HL-60/S4 (cell line): ENCODE results near the gene RPS15A.
"Not testable (repeated sequence)": the region's sequence is repeated elsewhere in the genome, so short reads cannot be mapped to it uniquely, and the experiment has no call there.

ENCODE experiments used
- in situ Hi-C: fragments of 300-500 bp; cut with MboI; formaldehyde crosslinking; loops from 2 replicates; pipeline ENCODE4 v1.14.3; 2022; ENCODE audit warnings: low sequenced_read_pairs

RPS15A gene

DNA sequence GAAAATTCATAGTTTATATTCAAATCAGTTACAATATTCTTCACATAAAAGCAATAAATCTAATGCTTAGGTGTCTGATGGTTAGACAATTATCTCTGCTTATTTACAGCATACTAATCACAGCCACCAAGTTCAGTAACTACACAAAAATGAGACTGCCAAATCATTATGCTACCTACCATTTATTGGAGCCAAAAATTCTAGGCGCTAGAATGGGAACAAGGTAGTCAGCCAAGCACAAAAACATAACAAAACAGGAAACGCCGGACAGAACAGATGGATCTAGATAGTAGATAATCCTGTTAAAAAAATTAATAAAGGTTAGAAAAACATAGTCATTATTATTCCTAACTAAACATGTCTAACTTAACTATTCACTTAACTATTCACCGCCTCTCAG, 7.6 kb upstream of the RPS15A start:
- in situ Hi-C loops, result no loop called here

DNA sequence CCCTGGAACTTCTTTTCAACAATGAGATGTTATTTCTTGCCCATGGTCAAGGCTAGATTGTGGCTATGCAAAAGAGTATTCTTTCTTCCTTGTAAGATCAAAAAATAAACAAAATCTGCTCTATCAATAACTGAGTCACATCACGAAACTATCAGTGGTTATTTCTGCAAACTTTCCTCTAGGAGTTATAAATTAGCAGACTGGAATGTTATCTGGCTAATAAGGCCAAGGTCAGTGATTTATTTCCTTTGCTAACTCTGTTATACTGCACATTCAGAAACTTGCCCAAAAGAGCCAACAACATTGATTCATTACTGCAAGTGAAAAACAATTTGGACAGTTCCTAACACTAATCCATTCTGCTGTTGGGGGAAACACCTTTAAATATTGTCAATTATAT, 6.2 kb upstream of the RPS15A start:
- in situ Hi-C loops, result no loop called here

DNA sequence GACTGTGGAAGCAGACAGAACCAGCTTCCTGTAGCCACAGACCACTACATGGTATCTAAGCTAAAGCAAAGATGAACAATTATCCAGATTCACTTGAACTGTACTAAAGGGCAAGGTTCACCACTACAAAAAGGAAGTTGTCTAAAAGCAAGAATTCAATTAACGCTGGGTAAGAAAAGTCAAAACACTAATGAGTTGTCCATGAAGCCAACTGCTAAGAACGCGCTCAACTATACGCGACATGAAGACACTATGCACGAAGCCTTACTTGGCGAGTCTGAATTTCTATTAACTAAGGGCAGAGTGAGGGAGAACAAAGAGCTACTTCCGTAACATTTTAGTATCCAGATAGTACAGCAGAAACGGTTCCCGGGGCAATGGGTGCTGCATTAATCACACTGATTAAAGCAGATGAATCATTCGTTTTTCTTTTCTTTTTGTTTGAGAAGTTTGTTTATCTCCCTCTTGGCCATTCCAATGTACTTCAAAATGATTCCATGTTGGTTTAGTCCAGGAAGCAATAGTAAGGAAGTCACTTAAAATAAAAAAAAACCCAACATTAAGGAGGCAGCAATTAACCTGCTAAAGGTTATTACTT, 2.8 kb upstream of the RPS15A start:
- in situ Hi-C loops, result no loop called here

DNA sequence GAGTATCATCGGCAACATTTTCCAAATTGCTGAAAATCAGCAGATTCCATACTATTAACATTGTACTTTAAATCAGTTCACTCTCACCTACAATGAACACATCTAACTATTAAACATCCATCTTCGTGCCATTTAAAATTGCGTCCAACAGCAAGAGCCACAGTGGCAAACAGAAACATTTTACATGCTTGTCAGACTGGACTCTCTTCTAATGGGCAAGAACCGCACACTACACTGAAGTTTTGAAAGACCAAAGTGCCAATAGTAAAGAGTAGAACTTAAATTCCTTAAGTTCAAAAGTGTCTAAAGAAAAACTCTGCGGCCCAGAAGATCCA, 652 bp downstream of the RPS15A start:
- in situ Hi-C loops, result no loop called here

DNA sequence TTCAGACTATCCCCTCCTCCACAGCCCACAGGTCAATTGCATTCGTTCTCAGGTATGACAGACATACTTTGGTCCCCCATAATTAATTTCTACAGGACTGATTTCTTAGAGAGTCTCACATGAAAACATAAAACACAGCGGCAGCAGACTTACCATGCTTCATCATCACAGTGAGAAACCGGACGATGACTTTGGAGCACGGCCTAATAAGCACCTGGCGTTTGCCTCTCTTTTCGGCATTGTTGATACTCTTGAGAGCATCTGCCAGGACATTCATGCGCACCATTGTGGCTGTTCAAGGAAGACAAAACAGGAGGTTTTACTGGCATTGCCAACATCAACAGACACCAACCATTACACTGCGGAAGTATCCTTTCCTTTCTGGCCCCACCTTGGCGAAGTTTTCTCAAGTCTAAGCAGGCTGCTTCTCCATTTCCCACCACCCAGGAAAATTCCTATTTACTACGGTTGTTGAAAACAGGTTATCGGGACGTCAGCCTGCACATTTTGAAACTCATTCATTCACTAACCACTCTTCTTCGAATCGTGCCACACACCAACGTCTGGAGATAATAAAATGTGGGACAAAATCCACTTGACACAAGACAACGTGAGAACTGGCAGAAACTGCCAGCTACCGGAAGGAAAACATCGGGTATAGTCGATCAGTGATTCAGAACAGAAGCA, 1.2 kb downstream of the RPS15A start:
- in situ Hi-C loops, result no loop called here

DNA sequence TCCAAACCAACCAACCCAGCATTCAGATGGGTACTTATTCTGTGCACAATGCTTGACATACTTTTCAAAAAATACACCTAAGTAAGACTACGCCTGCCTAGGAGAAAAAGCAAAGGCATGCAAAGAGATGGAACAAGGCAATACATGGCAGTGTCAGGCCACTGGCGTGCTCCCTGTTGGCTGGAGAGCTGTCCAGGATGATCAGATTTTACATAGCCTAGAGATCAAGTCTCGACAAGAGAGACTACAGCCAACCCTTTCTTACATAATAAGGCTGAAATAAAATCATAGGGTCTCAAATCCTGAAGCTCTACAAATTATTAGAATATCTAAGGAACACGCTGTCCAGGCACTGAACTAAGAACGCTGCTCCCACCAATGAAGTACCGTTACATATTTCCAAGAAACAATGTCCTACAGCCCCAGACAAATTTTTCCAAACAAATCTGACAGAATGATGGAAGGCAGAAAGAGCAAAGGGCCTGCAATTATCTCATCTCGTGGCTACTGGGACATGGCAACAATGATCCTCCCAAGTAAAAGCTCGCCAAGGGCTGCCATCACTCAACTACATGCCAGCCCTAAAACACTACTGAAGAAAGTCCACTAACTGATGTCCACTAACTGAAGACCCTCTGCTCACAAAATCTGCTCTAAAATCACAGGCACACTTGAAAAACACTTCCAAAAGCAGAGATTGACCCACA, 5.1 kb downstream of the RPS15A start:
- in situ Hi-C loops, result no loop called here

DNA sequence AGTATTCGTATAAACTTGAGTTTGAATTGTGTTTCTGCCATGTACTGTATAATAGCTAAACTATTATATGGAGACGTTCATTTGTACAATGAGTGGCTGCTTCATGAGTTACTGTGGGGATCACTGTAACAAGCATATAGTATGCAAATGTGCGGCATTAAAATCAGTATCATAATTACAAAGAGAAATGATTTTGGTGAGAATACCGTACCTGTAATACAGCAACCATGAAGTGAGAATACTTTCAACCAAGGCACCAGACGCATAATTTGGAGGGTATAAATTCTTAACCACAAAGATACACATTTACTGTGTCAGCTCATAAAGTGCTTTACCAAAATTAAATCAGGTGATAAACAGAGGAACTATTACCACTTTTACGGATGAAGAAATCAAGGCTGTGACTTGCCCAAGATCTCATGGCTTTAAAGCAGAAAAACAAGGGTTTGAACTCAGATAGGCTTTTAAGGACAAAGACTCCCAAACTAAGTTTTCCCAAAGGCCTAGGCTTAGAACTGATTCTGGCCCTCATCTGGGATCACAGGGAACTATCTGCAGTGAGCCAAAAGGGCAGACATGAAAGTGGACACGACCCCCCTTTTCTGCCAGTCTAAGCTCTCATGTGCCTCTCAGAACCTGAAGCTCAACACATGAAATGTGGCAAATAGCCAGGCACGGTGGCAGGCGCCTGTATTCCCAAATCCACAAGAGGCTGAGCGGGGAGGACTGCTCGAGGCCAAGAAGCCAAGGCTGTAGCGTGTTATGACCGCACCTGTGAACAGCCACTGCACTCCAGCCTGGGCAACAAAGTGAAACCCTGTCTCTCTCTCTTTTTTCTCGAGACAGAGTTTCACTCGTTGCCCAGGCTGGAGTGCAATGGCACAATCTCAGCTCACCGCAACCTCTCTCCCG, 6.4 kb downstream of the RPS15A start:
- in situ Hi-C loops, result no loop called here

DNA sequence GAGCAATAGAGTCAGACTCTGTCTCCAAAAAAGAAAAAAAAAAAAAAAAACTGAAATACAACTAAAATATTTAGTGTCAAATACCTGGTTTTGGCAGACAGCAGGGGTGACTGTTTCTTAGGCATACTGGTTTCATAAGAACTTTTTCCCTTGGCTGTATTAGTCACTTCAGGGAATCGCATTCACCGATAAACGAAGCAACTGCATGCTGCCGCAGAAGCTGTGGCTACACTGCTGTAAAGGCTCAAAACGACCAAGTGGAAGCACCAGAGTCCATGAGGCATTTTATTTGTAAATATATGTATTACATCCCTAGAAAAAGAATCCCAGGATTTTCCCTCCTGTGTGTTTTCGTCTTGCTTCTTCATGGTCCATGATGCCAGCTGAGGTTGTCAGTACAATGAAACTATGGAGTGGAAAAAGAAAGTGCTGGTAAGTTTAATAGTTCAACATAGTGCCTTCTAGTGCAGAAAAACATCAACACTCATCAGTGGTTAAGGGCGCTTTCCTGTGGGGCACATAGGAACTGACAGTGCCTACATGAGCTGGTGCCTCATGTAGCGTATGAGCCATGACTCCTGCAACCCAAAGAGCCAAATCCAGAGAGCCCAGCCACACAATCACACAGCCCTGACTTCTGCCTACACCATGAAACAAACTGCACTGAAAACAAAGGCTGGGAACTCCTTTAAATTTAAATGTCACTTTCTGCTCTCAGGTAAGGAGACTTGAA, 7.3 kb downstream of the RPS15A start:
- in situ Hi-C loops, result no loop called here

DNA sequence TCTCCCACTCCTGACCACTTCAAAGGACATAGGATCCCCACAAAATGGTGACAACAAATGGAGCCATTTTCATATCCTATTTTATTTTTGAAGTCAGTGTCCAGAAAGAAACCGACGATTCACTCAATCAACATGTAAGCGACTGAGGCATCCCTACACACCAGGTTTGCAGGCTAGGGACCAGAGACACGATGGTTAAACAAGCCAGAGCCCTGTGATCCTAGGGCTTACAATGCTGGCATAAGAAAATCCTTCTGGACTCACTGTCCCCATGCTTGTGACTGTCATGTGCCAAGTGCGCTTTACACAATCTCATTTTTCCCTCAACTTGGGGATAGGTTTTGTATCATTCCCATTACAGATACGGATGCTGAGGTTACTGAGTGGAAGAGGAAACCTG, 8.9 kb downstream of the RPS15A start:
- in situ Hi-C loops, result not testable (repeated sequence)

DNA sequence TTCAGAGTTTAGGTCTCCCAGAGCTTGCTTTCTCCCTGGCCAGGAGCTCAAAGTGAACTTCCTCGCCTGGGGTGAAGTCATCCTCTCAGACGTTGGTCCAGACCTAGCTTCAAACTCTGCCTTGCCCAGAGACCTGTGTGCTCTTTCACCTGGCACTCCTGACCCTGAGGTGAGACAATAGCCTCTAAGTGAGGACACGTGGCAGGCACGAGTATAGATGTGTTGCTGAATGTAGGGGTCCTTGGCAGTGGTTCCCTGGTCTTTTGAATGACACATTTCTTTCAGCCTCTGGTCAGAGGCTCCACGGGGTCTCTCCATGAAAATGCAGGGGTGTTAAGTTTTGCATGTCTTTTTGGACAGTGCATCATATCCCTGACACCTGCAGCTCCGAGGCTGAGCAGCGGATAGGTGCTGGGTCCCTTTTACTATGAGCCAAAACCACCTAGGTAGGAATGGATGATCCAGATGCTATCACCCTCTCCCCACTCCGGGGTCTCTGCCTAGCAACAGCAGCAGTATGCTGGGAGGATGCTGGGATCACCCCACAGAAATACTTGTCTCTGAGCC, 9.6 kb downstream of the RPS15A start:
- in situ Hi-C loops, result not testable (repeated sequence)

DNA sequence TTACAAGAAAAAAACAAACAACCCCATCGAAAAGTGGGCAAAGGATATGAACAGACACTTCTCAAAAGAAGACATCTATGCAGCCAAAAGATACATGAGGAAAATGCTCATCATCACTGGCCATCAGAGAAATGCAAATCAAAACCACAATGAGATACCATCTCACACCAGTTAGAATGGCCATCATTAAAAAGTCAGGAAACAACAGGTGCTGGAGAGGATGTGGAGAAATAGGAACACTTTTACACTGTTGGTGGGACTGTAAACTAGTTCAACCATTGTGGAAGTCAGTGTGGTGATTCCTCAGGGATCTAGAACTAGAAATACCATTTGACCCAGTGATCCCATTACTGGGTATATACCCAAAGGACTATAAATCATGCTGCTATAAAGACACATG, 12.5 kb downstream of the RPS15A start:
- in situ Hi-C loops, result not testable (repeated sequence)

DNA sequence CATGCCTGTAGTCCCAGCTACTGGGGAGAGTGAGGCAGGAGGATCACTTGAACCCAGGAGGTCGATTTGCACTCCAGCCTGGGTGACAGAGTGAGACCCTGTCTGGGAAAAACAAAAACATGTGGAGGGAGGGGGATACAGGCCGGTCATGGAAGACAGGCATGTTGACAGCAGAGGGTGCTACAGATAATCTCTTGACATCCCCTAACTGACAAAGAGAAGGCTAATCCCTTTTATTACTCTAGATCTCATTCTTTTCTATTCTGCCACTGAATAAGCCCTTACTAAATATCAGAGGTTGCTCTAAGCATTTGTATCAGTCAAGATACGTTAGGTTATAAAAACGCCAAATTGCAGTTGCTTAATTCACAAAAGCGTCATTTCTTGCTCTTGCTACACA, 13.8 kb downstream of the RPS15A start:
- in situ Hi-C loops, result not testable (repeated sequence)

DNA sequence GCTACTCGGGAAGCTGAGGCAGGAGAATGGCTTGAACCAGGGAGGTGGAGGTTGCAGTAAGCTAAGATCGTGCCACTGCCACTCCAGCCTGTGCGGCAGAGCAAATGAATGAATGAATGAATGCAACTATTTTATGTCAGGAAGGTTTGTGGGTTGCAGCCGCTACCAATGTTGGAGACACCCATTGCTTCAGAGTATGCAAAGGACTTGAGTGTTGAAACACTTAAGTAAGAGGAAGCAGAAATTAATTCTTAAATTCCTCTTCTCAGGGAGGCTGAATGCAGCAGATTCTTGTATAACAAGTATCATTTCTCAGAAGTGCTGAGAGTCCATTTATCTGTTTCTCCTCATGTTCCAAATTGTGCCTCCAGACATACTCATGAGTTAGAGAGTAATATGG, 15.5 kb downstream of the RPS15A start:
- in situ Hi-C loops, result not testable (repeated sequence)

DNA sequence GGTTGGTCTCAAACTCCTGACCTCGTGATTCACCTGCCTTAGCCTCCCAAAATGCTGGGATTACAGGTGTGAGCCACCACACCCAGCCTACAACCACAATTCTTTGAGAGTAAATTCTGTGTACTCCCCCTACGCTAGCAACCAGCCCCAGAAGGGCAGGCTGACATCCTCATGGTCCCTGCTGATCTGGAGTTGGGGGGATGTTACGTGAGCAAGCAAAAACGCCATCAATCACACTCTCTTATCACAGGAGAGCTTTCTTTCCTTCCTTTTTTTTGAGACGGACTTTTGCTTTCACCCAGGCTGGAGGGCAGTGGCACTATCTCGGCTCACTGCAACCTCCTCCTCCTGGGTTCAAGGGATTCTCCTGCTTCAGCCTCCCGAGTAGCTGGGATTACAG, 18.0 kb downstream of the RPS15A start:
- in situ Hi-C loops, result not testable (repeated sequence)

DNA sequence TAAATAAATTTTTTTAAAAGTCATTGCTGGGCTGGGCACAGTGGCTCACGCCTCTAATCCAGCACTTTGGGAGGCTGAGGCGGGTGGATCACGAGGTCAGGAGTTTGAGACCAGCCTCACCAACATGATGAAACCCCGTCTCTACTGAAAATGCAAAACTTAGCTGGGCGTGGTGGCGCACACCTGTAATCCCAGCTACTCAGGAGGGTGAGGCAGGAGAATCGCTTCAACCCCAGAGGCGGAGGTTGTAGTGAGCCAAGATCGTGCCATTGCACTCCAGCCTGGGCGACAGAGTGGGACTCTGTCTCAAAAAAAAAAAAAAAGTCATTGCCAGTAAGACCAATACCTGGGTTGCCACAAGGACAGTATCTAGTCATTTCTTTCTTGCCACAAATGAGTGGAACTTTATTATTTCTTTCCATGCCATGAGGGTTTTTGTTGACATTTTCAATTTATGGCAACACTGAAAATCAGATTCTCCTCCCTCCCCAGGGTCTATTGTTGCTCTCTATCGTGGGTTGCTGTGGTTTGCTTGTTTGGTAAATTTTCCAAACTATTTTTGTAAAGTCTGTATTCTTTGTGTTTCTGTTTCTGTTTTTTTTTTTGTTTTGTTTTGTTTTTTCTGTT, 19.7 kb downstream of the RPS15A start:
- in situ Hi-C loops, result not testable (repeated sequence)

DNA sequence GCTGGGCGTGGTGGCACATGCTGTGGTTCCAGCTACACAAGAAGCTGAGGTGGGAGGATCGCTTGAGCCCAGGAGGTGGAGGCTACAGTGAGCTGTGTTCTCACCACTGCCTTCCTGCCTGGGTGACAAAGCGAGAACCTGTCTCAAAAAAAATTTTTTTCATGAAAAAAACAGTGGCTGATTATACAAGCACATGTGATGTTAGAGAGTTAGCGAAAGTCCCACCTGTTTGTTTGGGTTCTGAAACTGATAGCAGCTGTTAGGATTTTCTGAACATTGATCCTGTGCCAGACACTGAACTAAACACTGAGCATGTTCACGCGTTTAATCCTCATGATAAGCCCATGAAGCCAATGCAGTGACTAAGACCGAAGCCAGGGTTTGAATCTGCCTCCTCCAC, 22.9 kb downstream of the RPS15A start:
- in situ Hi-C loops, result not testable (repeated sequence)

DNA sequence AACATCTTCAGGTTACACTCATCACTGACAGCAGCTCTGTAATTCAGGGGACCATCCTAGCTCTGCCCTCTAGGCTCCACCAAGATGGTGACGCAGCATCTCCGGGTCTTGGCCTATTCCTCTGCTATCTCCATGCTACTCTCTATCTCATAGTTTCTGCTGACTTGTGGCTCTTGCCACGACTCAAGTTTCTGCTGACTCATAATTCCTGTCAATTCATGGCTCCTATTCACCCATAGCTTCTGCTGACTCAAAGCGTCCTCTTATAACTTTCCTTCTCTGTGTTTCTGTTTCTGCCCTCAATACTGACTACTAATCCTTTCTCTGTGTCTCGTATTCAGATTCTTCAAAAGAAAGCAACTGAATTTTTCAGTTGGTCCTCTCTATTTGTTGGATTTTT, 27.4 kb downstream of the RPS15A start:
- in situ Hi-C loops, result not testable (repeated sequence)

DNA sequence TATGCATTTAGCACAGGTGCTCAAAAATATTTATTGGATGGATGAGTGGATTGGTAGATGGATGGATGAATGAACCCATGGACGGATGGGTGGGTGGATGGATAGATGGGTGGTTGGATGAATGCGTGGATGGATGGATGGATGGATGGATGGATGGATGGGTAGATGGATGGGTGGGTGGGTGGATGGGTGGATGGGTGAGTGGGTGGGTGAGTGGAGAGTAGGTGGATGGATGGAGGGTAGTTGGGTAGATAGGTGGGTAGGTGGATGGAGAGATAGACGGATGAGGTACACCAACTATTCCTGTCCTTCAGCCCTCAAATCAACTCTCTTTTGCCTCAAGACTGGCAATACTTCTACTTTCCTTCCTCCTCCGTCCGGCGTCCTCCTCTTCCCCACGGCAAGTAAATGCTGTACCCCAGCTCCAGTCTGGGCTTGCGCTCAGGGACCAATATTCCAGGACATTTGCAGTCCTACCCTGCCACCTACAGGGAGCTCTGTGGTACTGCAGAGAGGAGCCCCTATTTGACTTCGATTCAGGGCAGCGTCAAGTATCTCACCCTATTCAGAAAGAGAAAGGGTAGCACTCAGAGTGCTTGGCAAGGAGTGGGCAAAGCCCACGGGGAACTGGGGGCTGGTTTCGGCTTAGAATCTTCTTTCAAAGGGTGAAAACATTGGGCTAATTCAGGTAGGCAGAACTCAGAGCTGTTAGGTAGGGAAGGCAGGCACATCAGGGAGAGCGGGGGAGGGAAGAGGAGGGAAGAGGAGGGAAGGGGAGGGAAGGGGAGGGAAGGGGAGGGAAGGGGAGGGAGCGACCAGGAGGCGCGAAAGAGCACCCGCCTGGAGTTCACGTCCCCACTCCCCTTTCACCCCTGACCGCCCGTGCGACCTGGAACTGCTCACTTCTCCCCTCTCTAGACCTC, 30.3 kb downstream of the RPS15A start:
- in situ Hi-C loops, result not testable (repeated sequence)
